GM23338 (cell line): ENCODE data around the gene RAB32. TPM values are rescaled to one million over a fixed set of nuclear protein-coding genes. Genes with fewer than 3 reads are reported as not detected.

Experiments used
- ATAC-seq: fragments of 200-7000 bp; cut with Tn5 transposase; 3 replicates; pipeline ENCODE4 v1.9.1; 2020
- DNase-seq: peaks from one replicate; pipeline ENCODE4 v3.0.0-alpha.2; 2015; ENCODE audit warnings: low spot score
- H2AFZ ChIP-seq: fragments of 200-600 bp; sonication (generic); 2 replicates; pipeline ENCODE4 v1.8.0; 2016; ENCODE audit warnings: antibody characterized with exemption, mild to moderate bottlenecking, moderate library complexity
- H3F3A ChIP-seq: fragments of 200-600 bp; sonication (generic); replicated peaks from 2 replicates; pipeline ENCODE4 v1.8.0; 2017; ENCODE audit warnings: antibody characterized with exemption, mixed run types, low read depth
- H3K27ac ChIP-seq: fragments of 200-600 bp; sonication (generic); 2 replicates; pipeline ENCODE4 v1.6.1; 2016; ENCODE audit warnings: low read depth
- H3K27me3 ChIP-seq: fragments of 200-600 bp; sonication (generic); 2 replicates; pipeline ENCODE4 v1.8.0; 2016; ENCODE audit warnings: mild to moderate bottlenecking, mixed run types, moderate library complexity; ENCODE audit not compliant: insufficient read depth
- H3K36me3 ChIP-seq: fragments of 200-600 bp; sonication (generic); 2 replicates; pipeline ENCODE4 v1.8.0; 2016; ENCODE audit warnings: mild to moderate bottlenecking; ENCODE audit not compliant: insufficient read depth
- H3K4me1 ChIP-seq: fragments of 200-600 bp; sonication (generic); 2 replicates; pipeline ENCODE4 v1.8.0; 2016; ENCODE audit warnings: mild to moderate bottlenecking, moderate library complexity; ENCODE audit not compliant: insufficient read depth
- H3K4me2 ChIP-seq: fragments of 200-600 bp; sonication (generic); 2 replicates; pipeline ENCODE4 v1.7.1; 2017; ENCODE audit warnings: mixed run types
- H3K4me3 ChIP-seq: fragments of 200-600 bp; sonication (generic); 2 replicates; pipeline ENCODE4 v1.6.1; 2016; ENCODE audit warnings: mixed run types
- H3K79me2 ChIP-seq: fragments of 200-600 bp; sonication (generic); replicated peaks from 2 replicates; pipeline ENCODE4 v1.8.0; 2017; ENCODE audit warnings: mild to moderate bottlenecking; ENCODE audit not compliant: insufficient read depth
- H3K9me2 ChIP-seq: fragments of 200-600 bp; sonication (generic); 2 replicates; pipeline ENCODE4 v1.8.0; 2017; ENCODE audit not compliant: insufficient read depth
- H4K20me1 ChIP-seq: fragments of 200-600 bp; sonication (generic); replicated peaks from 2 replicates; pipeline ENCODE4 v1.8.0; 2017; ENCODE audit warnings: mild to moderate bottlenecking; ENCODE audit not compliant: insufficient read depth
- H3K27ac Mint-ChIP-seq: 2 replicates; pipeline ENCODE4 v1.8.0; 2020; ENCODE audit warnings: inconsistent platforms, mild to moderate bottlenecking, moderate library complexity, mixed read lengths
- H3K27me3 Mint-ChIP-seq: 3 replicates; pipeline ENCODE4 v1.8.0; 2022; ENCODE audit warnings: low read depth, mild to moderate bottlenecking, moderate library complexity, mixed read lengths, inconsistent platforms; ENCODE audit not compliant: insufficient read depth, poor library complexity
- H3K36me3 Mint-ChIP-seq: 3 replicates; pipeline ENCODE4 v1.8.0; 2021; ENCODE audit warnings: low read depth, mild to moderate bottlenecking, inconsistent platforms, moderate library complexity, mixed read lengths
- H3K4me1 Mint-ChIP-seq: 3 replicates; pipeline ENCODE4 v1.8.0; 2020; ENCODE audit warnings: mild to moderate bottlenecking, inconsistent platforms, mixed read lengths
- H3K4me3 Mint-ChIP-seq: 3 replicates; pipeline ENCODE4 v1.8.0; 2021; ENCODE audit warnings: moderate library complexity, mild to moderate bottlenecking, inconsistent platforms, mixed read lengths
- H3K9me3 Mint-ChIP-seq: 3 replicates; pipeline ENCODE4 v1.8.0; 2020; ENCODE audit warnings: moderate library complexity, mild to moderate bottlenecking, inconsistent platforms, mixed read lengths
- CREB1 ChIP-seq: fragments of 250-450 bp; sonication (Bioruptor Pico); IDR thresholded peaks from 2 replicates; pipeline ENCODE4 v1.5.0; 2020; ENCODE audit warnings: low read depth, mild to moderate bottlenecking, moderate library complexity
- EZH2 ChIP-seq: fragments of 200-600 bp; sonication (generic); IDR thresholded peaks from one replicate; pipeline ENCODE4 v1.8.0; 2017; ENCODE audit warnings: antibody characterized with exemption, mild to moderate bottlenecking, low read depth; ENCODE audit not compliant: unreplicated experiment
- EZH2phosphoT487 ChIP-seq: fragments of 200-600 bp; sonication (generic); IDR thresholded peaks from one replicate; pipeline ENCODE4 v1.8.1; 2018; ENCODE audit warnings: antibody characterized with exemption; ENCODE audit not compliant: unreplicated experiment
- JUNB ChIP-seq: IDR thresholded peaks from one replicate; pipeline ENCODE4 v1.6.1; 2016; ENCODE audit warnings: antibody characterized with exemption; ENCODE audit not compliant: unreplicated experiment
- NANOG ChIP-seq: IDR thresholded peaks from 2 replicates; pipeline ENCODE4 v1.6.1; 2016; ENCODE audit warnings: antibody characterized with exemption, borderline replicate concordance
- POLR2AphosphoS5 ChIP-seq: IDR thresholded peaks from 2 replicates; pipeline ENCODE4 v1.6.1; 2016; ENCODE audit warnings: antibody characterized with exemption, low read depth
- STAT1 ChIP-seq: IDR thresholded peaks from one replicate; pipeline ENCODE4 v1.6.1; 2016; ENCODE audit warnings: antibody characterized with exemption; ENCODE audit not compliant: unreplicated experiment
- ZNF114 ChIP-seq: fragments of 250-450 bp; sonication (Bioruptor Pico); IDR thresholded peaks from 2 replicates; pipeline ENCODE4 v1.5.0; 2020; ENCODE audit warnings: mild to moderate bottlenecking, moderate library complexity
- ZNF331 ChIP-seq: fragments of 250-450 bp; sonication (Bioruptor Pico); IDR thresholded peaks from 2 replicates; pipeline ENCODE4 v1.5.0; 2020; ENCODE audit warnings: low read depth, mild to moderate bottlenecking, moderate library complexity
- polyA plus RNA-seq: library from polyadenylated mRNA; unstranded; fragments of >200 nt; fragmentation: Nextera tagmentation; extraction: Ambion mirVana; gene quantifications from 2 replicates; pipeline ENCODE4 v1.2.1, GENCODE V29; 2016
- total RNA-seq: library from RNA; depleted of rRNA; stranded (reverse); fragments of >200 nt; shearing (Covaris generic); gene quantifications from 2 replicates; pipeline ENCODE4 v1.2.3, GENCODE V29; 2014
- TF ChIP-seq, protein P1 (sequence below): IDR thresholded peaks from 2 replicates; pipeline ENCODE4 v1.6.1; 2016; ENCODE audit warnings: antibody characterized with exemption
- TF ChIP-seq, protein P2 (sequence below): IDR thresholded peaks from one replicate; pipeline ENCODE4 v1.6.1; 2018; ENCODE audit warnings: antibody characterized with exemption; ENCODE audit not compliant: unreplicated experiment
- TF ChIP-seq, protein P3 (sequence below): fragments of 250-450 bp; sonication (Bioruptor Pico); IDR thresholded peaks from 2 replicates; pipeline ENCODE4 v1.5.0; 2020; ENCODE audit warnings: mild to moderate bottlenecking, moderate library complexity
- TF ChIP-seq, protein P4 (sequence below), 2 experiments: fragments of 200-600 bp in 1 of 2; sonication (generic) in 1 of 2; conservative IDR thresholded peaks; 2 replicates each; pipeline versions ENCODE4 v1.5.1 to v1.6.1; 2016 to 2017; ENCODE audit warnings: antibody characterized with exemption in 2 of 2, low read depth in 2 of 2, mild to moderate bottlenecking in 2 of 2, moderate library complexity in 1 of 2

Gene RAB32
- total and polyA plus RNA-seq, 2 experiments from 2014 or later: 5.7 to 10.4 TPM

DNA sequence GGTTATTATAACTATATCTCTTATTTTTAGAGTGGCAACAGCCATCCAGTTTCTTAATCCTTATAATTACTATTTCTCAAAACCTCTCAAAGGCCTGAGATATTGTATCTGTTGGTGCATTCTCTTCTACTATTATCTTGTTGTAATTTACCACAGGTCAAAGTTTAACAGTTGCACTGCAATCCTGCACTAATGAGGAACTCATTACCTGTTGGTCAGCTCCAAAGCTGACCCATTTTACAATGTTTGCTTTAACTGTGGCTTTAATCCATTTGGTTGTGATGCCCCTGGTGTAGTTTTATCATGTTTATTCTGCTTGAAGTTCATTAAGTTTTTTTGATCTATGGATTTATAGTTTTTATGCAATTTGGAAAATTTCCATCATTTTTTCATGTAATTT lies 48.8 kb downstream of the RAB32 start:
- H4K20me1 ChIP-seq: no peaks in the 10 kb centered on the region
- no peaks in the 10 kb centered on the region for H3K36me3 Mint-ChIP-seq
- no peak overlapping the region for H3K27ac Mint-ChIP-seq
- H3K79me2 ChIP-seq: no peaks in the 10 kb centered on the region
- no peaks in the 10 kb centered on the region for H3K9me3 Mint-ChIP-seq
- H3K27me3 ChIP-seq: no peaks in the 10 kb centered on the region
- no peak overlapping the region for H2AFZ ChIP-seq
- H3K36me3 ChIP-seq: no peaks in the 10 kb centered on the region
- TF ChIP-seq, protein P1, sequence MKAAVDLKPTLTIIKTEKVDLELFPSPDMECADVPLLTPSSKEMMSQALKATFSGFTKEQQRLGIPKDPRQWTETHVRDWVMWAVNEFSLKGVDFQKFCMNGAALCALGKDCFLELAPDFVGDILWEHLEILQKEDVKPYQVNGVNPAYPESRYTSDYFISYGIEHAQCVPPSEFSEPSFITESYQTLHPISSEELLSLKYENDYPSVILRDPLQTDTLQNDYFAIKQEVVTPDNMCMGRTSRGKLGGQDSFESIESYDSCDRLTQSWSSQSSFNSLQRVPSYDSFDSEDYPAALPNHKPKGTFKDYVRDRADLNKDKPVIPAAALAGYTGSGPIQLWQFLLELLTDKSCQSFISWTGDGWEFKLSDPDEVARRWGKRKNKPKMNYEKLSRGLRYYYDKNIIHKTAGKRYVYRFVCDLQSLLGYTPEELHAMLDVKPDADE: no peak
- TF ChIP-seq, protein P2, sequence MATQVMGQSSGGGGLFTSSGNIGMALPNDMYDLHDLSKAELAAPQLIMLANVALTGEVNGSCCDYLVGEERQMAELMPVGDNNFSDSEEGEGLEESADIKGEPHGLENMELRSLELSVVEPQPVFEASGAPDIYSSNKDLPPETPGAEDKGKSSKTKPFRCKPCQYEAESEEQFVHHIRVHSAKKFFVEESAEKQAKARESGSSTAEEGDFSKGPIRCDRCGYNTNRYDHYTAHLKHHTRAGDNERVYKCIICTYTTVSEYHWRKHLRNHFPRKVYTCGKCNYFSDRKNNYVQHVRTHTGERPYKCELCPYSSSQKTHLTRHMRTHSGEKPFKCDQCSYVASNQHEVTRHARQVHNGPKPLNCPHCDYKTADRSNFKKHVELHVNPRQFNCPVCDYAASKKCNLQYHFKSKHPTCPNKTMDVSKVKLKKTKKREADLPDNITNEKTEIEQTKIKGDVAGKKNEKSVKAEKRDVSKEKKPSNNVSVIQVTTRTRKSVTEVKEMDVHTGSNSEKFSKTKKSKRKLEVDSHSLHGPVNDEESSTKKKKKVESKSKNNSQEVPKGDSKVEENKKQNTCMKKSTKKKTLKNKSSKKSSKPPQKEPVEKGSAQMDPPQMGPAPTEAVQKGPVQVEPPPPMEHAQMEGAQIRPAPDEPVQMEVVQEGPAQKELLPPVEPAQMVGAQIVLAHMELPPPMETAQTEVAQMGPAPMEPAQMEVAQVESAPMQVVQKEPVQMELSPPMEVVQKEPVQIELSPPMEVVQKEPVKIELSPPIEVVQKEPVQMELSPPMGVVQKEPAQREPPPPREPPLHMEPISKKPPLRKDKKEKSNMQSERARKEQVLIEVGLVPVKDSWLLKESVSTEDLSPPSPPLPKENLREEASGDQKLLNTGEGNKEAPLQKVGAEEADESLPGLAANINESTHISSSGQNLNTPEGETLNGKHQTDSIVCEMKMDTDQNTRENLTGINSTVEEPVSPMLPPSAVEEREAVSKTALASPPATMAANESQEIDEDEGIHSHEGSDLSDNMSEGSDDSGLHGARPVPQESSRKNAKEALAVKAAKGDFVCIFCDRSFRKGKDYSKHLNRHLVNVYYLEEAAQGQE: no peak
- TF ChIP-seq, protein P3, sequence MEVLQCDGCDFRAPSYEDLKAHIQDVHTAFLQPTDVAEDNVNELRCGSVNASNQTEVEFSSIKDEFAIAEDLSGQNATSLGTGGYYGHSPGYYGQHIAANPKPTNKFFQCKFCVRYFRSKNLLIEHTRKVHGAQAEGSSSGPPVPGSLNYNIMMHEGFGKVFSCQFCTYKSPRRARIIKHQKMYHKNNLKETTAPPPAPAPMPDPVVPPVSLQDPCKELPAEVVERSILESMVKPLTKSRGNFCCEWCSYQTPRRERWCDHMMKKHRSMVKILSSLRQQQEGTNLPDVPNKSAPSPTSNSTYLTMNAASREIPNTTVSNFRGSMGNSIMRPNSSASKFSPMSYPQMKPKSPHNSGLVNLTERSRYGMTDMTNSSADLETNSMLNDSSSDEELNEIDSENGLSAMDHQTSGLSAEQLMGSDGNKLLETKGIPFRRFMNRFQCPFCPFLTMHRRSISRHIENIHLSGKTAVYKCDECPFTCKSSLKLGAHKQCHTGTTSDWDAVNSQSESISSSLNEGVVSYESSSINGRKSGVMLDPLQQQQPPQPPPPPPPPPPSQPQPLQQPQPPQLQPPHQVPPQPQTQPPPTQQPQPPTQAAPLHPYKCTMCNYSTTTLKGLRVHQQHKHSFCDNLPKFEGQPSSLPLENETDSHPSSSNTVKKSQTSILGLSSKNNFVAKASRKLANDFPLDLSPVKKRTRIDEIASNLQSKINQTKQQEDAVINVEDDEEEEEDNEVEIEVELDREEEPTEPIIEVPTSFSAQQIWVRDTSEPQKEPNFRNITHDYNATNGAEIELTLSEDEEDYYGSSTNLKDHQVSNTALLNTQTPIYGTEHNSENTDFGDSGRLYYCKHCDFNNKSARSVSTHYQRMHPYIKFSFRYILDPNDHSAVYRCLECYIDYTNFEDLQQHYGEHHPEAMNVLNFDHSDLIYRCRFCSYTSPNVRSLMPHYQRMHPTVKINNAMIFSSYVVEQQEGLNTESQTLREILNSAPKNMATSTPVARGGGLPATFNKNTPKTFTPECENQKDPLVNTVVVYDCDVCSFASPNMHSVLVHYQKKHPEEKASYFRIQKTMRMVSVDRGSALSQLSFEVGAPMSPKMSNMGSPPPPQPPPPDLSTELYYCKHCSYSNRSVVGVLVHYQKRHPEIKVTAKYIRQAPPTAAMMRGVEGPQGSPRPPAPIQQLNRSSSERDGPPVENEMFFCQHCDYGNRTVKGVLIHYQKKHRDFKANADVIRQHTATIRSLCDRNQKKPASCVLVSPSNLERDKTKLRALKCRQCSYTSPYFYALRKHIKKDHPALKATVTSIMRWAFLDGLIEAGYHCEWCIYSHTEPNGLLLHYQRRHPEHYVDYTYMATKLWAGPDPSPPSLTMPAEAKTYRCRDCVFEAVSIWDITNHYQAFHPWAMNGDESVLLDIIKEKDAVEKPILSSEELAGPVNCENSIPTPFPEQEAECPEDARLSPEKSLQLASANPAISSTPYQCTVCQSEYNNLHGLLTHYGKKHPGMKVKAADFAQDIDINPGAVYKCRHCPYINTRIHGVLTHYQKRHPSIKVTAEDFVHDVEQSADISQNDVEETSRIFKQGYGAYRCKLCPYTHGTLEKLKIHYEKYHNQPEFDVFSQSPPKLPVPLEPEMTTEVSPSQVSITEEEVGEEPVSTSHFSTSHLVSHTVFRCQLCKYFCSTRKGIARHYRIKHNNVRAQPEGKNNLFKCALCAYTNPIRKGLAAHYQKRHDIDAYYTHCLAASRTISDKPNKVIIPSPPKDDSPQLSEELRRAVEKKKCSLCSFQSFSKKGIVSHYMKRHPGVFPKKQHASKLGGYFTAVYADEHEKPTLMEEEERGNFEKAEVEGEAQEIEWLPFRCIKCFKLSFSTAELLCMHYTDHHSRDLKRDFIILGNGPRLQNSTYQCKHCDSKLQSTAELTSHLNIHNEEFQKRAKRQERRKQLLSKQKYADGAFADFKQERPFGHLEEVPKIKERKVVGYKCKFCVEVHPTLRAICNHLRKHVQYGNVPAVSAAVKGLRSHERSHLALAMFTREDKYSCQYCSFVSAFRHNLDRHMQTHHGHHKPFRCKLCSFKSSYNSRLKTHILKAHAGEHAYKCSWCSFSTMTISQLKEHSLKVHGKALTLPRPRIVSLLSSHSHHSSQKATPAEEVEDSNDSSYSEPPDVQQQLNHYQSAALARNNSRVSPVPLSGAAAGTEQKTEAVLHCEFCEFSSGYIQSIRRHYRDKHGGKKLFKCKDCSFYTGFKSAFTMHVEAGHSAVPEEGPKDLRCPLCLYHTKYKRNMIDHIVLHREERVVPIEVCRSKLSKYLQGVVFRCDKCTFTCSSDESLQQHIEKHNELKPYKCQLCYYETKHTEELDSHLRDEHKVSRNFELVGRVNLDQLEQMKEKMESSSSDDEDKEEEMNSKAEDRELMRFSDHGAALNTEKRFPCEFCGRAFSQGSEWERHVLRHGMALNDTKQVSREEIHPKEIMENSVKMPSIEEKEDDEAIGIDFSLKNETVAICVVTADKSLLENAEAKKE (CRISPR knock-in tag): no peak
- TF ChIP-seq EZH2: no peak
- TF ChIP-seq, protein P4, sequence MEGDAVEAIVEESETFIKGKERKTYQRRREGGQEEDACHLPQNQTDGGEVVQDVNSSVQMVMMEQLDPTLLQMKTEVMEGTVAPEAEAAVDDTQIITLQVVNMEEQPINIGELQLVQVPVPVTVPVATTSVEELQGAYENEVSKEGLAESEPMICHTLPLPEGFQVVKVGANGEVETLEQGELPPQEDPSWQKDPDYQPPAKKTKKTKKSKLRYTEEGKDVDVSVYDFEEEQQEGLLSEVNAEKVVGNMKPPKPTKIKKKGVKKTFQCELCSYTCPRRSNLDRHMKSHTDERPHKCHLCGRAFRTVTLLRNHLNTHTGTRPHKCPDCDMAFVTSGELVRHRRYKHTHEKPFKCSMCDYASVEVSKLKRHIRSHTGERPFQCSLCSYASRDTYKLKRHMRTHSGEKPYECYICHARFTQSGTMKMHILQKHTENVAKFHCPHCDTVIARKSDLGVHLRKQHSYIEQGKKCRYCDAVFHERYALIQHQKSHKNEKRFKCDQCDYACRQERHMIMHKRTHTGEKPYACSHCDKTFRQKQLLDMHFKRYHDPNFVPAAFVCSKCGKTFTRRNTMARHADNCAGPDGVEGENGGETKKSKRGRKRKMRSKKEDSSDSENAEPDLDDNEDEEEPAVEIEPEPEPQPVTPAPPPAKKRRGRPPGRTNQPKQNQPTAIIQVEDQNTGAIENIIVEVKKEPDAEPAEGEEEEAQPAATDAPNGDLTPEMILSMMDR (conservative IDR thresholded peaks at IDR 0.05; ENCODE audit: low read depth in 2 of 2): no peak
- no peak for TF ChIP-seq CREB1
- no peak for TF ChIP-seq JUNB
- TF ChIP-seq STAT1: no peak
- no peak for TF ChIP-seq EZH2phosphoT487
- TF ChIP-seq POLR2AphosphoS5: no peak
- no peak for TF ChIP-seq ZNF114 (CRISPR knock-in tag)
- no peak for TF ChIP-seq ZNF331
- no peak for TF ChIP-seq NANOG
- H3K4me3 ChIP-seq: no peak overlapping the region
- H3K4me1 Mint-ChIP-seq: no peaks in the 10 kb centered on the region
- DNase-seq (no peak), ATAC-seq (no peak)
- peaks cover 2% of the 10 kb centered on the region for H3K27me3 Mint-ChIP-seq
- no peak overlapping the region for H3K4me2 ChIP-seq
- H3K9me2 ChIP-seq: no peaks in the 10 kb centered on the region
- H3K4me3 Mint-ChIP-seq: no peak overlapping the region
- no peaks in the 10 kb centered on the region for H3K4me1 ChIP-seq
- no peak overlapping the region for H3K27ac ChIP-seq
- no peaks in the 10 kb centered on the region for H3F3A ChIP-seq
